Stimulated activated CD4-positive, alpha-beta T cell treated with anti-CD3 and anti-CD28 coated beads, TNF-alpha, amount 100 ng/mL, for 1 hour (primary cell): Measurements from ENCODE around the gene CLRN3.

Experiments used
- DNase-seq, 3 donors: peaks; one replicate each; pipeline ENCODE4 v3.0.0-alpha.2; 2020; ENCODE audit warnings: low read depth in 3 of 3, low spot score in 1 of 3

The CLRN3 gene

DNA sequence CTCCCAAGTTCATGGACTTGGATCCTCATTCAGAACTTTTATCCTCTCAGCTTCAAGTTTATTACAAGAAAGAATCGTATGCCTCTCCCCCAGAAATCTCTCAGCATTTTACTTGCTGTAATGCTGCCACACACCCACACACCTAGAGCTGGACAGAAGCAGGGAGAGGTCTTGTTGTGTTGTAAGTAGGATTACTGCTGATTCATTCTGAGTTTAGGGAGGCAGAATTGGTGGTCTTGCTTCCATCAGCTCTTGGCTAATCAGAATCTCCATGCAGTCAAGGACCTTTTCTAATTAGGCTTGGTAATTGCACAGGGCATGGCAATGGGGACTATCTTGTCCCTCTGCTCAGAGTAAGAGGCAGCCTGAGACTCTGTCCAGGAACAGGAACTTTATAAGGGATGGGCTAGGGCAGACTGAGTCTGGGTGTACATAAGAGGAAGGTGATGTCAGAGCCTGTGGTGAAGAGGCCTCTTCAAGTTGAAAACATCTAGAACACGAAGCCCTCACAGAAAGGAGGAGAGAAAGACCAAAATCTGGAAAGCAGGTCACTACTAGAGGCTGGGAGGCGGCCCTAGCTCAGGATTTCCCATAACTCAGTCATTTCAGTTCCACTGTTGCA lies 7.1 kb upstream of the CLRN3 start:
- no peak for DNase-seq

DNA sequence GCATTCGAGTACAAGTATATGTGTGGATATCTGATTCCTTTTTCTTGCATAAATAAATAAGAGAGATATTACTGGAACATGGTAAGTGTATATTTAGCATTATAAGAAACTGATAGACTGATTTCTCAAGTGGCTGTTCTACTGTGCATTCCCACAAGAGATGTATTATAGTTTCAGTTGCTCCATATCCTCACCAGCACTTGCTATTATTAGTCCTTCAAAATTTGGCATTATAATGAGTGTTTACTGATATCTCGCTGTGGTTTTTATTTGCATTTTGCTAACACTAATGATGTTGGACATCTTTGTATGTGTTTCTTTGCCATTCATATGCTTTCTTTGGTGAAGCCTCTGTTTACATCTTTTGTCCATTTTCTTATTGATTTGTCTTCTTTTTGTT lies 4.4 kb upstream of the CLRN3 start:
- no peak for DNase-seq

DNA sequence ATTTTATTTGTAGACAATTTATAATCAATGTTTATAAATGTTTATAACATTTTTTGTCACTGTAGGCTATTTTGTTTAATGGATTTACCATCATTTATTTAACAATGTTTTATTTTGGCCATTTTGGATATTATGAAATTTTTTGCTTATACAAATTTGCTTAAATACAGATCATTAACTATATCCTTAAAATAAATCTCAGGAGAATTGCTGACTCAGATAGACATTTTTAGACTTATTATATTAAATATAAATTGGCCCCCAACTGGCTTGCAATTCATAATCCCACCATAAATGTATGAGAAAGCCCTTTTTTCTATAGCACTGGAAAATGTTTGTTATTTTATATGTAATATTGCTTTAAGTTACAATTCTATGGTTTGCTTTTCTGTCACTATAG lies 3.8 kb upstream of the CLRN3 start:
- DNase-seq: no peak

DNA sequence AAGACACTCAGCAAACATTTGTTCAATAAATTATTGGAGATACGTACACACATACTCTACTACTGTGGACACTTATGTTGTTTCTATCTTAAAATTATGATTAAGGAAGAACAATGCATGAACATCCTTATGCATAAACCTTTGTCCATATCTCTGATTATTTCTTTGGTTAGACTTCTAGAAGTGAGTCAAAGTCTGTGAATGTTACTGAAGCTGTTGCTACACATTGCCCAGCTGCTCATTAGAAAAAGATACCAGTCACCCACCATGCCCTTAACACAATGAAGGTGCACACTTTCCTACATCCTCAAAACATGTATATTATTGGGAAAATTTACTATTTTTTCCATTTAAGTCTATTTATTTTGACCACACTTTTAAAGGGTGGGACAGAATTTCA lies 1.4 kb upstream of the CLRN3 start:
- no peak for DNase-seq

DNA sequence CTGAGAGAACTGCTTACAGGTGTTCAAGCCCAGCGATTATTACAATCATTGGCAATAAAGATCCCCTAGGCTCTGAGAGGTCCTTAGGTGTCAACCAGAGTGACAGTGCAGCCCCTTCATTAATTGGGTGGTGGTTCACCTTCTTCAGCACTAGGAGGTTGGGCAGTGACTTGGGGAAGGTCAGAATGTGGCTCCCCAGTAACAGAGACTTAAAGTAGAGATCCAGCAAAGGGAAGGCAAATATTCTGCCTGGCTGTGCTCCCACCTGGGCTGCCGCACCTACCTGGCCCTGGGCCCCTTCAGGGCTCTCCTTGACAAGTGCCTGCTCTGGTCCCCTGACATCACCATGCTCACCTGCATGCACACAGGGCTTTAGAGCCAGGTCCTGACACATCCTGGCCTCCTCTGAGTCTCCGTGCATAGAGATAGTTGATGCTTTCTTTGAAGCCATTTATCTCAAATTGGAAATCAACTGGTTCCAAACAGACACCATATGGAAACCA lies 1.9 kb downstream of the CLRN3 start:
- no peak for DNase-seq

DNA sequence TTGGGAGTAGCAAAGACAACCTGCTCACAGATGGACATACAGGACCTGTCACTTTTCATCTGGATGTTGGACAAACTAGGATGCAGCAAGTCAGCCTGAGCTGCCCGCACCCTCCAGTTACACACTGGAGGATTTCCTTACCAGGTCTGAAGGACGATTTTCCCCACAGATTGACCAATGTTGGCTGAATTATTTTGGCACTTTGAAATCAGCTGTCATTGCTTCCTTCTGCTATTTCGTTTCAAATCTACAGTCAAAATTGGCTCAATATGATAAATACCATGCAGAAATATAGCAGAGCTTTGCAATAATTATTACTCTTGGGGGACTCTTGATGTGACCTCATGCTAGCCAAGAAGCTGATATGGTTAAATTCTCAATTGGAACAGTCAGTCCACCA lies 2.5 kb downstream of the CLRN3 start:
- no peak for DNase-seq

DNA sequence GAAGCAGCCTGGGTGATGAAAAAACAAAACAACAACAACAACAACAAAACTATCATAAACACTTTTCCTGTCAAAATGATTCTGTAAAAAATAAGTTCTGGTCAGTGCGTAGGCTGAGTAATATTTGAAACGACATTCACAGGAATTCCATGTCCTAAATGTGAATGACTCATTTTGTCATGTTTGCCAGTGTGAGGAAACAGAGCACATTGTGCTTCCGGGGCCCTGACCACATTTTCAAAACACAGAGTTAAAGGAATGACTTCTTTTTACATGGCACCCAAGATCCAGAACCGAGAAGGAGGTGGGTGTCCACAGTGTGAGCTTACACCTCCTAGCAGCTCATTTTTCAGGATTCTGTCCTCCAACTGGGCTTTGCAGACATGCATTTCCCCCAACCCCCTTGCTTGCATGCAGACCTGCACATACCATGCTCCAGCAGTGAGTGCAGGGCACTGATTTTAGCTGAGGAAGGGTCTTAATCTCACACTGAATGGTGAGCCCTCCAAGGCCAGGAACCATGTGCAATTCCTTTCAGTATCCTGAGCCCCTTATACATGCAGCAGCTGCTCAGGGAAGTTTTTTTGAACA lies 3.0 kb downstream of the CLRN3 start:
- no peak for DNase-seq

DNA sequence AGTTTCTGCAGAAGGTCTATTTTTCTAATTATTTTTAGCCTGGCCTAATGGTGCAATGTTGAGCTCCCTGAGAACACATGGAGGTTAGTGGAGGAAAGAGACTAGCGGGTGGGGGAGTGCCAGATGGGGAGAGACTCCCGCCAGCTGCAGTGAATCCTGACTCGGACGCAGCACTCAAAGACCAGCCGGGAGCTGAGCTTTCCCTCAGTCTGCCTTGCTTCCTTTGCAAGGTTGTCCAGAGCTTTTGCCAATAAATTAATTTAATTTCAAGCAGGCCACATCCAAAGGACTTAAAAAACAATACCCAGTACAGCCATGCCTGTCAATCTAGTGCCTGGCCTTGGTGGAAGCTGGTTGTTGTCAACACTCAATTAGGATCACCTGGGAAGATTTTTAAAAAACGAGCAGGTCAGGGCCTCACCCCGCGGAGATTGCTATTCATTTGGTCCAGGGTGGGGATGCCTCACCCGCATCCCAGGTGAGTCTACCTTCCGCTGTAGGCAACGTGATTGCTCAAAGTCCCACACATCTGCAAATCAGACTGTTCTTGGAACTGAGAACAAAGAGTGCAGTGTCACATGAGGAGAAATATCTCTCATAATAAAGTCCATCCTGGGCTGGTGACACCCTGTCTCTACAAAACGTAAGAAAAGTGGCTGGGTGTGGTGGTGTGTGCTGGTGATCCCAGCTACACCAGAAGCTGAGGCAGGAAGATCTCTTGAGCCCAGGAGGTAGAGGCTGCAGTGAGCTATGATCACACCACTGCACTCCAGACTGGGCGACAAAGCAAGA lies 4.0 kb downstream of the CLRN3 start:
- DNase-seq: no peak

DNA sequence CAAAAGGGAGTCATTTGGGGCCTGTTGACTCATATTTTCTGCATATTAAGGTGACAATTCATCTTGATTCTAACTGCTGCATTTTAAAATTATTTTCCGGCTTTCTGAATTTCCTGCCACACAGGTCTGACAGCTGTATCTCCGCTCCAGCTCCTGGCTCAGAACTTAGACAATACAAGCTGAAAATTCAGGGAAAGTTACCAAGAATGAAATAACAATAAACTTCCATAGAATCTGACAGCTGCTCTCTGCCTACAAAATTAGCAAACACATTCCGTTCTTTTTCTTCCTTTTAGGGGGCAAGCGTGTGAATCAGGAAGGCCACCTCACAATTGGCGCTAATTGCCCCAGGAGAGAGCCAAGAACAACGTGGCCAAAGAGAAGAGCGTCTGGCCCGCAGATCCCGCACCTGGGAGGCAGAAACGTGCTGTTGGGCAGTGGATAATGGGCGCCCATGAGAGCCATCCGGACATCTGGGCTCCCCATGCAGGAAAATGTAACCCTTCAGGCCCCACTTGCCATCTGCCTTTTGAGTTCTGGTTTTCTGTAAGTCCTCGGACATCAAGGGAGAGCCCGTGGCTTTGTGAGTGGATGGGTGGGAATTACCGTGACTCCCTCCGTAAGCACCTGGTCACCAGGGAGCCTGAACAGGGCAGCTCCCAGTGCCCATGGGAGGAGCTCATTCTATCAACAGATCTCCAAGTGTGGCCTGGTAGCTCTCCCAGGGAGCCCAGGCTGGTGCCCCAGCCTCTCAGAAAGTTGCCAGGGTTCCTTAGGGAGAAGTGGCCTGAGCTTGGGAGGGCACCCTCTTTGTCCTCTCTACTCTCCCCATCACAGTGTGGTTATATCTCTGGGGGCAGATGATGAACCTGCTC lies 5.0 kb downstream of the CLRN3 start:
- DNase-seq: no peak

DNA sequence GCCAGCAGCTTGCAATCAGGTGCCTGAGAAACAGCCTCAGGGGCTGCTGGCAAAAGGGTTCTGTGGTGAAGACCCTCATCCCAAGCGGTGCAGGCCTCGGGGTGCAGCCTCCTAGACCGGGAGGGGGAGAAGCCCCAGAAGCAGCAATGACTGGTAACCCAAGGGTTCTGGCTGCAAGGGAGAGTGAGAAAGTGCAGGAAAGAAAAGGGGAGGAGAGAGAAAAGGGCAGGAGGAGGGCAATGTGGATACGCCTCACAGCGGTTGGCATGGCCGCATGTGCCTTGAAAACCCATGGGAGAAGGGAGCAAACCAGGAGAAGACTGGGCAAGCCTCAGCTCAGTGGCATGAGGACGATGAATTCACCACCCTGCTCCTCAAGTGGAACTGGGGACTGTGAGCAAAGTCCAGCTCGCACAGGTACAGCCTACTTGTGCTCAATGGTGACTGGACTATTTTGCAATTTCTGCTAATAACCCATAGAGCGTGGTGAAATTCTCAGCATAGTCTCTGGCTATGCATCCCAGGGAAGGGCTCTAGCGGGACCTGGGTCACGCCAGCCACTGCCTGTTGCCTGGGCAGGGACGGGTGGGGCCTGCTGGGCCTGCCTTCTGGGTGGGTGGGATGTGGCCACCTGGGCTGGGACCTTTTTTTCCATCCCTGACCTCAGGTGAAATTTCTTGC lies 6.2 kb downstream of the CLRN3 start:
- no peak for DNase-seq

DNA sequence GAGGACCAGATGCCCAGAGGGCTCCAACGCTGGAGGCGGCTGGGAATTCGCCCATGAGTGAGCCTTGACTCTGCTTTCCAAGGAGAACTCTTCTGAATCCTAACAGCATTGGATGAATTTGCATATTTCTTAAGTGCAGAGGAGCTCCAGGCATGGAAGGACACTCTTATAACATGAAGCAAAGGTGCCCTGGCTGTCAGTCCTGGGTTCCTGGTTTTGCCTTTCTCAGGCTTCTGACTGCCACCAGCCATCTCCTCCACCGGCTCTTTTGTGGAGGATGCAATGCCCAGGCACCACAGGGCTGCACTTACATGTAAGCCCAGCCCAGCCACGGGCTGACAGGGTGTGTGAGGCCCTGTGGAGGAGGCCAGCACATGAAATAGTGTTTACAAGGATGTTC lies 8.2 kb downstream of the CLRN3 start:
- DNase-seq: no peak

DNA sequence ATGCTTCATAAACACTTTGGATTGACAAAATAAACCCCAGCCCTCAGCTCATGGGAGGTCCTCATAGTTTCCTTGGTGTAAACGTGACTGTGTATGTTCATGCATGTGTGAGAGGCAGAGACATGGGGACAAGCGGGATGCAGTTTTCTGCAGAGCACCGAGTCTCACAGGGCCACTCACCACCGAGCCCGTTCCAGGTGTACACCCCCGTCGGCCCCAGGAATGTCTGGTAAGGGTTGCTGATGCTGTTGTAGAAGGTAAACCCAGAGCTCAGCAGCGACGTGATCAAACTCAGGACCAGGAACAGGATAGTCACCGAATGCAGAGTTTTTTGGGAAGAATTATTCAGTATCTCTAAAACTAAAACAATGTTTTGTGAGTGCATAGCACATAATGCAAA lies 9.2 kb downstream of the CLRN3 start:
- DNase-seq: no peak

DNA sequence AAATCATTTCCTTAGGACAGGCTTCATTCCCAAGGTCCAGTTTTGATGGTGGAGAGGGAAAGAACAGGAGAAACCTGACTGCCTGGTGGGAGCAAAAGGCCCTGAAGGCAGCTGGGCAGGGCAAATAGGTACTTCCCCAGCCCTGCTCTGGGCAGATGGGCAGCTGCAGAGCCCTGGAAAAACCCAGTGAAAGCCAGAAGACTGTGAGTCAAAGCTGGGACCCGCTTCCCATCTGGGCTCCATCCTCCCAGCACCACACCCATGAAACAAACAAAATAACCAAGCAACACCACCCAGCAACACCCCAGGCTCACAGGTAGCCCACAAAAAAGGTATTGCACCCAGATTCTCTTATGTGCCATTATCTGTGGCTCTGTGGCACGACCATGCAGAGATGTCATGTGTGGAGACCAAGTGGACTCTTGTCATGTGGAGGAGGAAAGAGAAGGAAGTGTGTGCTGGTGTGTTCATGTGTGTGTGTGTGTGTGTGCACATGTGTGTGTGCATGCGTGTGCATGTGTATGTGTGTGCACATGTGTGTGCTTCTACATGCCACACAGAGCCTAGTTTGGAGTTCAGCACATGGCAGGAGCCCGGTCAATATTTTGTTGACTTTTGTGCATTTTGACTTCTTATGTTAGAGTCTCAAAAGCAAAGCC lies 9.8 kb downstream of the CLRN3 start:
- no peak for DNase-seq

DNA sequence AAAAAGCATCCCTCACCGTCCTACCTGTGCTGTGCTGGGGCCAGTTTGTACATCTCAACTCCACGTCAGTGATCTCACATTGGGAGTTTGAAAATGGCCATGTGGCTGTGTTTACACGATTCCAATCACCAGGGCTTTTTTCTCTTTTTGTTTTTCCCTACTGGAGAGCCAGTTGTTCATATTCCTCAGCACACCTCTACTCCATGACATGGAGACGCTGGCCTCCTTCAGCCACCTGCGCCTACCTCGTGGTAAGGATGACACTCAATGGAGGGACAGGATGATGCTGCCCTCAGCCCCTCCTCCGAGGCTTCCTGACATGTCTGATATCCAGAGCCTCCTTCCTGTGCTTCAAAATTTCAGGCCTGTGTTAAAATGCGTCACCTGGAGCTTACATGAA lies 10.3 kb downstream of the CLRN3 start:
- DNase-seq: no peak

DNA sequence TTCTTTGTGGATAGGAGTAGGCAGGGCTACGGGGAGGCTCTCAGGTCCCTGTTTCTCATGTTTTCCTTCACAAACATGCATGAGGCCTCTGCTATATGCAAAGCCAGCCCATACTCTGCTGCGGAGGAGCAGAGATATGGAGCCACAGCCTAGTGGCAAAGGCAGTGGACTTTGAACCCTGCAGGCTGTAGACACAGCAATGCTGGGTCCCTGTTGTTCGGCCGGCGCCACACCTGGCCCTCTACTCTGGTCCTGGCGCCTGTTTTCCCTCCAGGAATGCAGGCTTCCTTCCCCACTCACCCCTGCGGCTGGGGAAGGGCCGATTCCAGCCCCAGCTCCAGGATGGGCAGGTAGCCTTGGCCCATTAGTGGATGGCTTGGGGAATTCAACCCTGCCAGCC lies 11.5 kb downstream of the CLRN3 start:
- no peak for DNase-seq

DNA sequence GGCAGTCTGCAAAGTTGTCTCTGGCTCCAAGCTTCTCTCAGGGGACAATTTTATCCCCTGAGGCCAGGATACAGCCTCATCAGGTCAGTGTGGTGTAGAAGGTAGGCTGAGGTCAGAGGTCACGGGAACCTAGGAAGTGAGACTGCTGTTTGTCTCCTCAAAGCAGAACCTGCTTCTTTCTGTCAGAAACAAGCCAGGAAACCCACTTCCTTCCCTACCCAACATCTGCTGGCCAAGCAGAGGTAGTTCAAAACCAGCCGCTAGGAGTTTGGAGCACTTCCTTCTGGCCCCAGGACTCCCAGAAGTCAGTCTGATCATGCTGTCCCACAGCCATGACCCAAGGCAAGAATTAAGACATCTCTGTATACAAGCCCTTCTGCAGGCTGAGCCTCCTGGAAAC lies 12.2 kb downstream of the CLRN3 start:
- DNase-seq: no peak

DNA sequence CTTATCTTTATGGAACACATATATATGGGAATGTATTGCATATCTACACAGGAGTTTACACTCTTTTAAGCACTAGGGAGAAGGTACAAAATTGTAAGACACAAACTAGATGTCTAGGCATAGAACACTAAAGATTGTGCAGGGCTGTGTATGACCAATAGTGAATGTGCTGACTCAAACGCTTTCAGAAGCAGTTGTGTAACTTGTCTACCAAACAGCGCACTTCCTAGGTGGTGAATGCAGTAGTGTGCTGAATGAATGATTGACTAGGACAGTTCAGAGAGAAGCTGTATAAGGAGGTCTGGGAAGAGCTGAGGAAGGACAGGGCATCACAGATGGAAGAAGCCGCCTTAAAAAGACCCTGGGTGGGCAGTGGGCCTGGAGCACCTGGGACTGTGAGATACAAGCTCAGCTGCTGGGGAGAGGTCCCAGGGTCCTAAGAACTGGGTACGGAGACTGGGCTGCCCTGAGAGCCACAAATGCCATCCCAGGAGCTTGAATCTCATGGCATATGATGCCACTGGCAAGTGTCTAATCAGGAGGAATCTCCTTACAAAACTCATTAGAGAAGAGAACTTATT lies 14.2 kb downstream of the CLRN3 start:
- DNase-seq: no peak

DNA sequence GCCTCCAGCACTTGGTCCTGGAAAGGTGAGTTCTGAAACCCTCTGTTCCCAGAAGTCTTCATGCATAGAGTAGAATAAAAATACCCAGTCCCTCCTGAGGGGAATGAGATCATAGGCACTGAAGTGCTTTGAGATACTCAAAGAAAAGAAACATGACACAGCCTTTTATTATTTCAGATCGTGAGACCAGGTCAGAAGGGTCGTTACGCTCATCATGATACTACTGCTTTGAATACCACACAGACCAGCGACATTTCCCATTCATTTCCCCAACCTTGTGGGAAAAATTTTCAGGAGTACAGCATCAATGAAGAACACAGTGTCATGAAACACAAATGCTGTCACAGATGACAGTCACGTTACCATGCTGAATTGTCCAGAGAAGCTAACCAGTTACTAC lies 15.0 kb downstream of the CLRN3 start:
- DNase-seq: no peak

DNA sequence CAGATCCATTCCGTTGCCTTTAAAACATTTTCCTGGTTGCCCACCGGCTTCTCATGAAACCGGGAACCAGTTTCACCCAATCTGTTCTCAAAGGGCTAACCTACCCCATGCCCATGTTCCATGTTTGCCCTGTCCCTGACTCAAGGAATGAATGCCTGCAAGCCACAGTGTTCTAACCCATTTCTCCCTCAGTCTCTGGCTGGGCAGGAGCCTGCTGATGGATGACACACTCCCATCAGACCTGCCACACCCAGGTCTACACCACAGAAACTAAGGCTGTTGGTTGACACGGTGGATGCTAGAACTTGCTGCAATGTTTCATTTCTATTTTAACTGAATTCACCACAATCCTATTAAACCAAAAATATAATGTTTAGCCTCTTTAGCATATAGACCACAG lies 15.6 kb downstream of the CLRN3 start:
- no peak for DNase-seq

DNA sequence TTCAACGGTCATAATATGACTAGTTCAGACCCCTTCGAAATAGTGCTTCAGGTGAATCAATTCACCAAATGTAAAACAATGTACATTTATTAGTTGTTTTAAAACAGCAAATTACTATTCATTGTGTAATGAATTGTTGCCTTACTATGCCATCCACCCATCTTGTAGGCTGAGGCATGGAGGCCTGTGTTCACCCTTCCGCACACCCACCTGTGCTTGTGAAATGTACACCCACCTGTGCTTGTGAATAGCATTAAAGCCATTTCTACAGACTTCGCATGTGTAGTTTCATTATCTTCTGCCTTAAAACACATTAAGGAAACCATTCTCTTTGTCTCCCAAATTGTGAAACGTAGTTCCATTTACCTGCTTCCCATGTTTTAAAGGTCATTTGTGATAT lies 16.8 kb downstream of the CLRN3 start:
- DNase-seq: no peak
